GM12892 (cell line): ENCODE measurements around the gene PKHD1.

Experiments used
- DNase-seq: peaks from one replicate; pipeline ENCODE4 v3.0.0; 2011; ENCODE audit not compliant: insufficient read length
- FAIRE-seq: peaks from 2 replicates; lab custom pipeline; 2011; peaks lifted over from hg19 to GRCh38; lab: Jason Lieb, UNC
- POLR2A ChIP-seq: IDR thresholded peaks from 2 replicates; pipeline ENCODE4 v1.6.1; 2011; ENCODE audit warnings: low read depth, low read length, control low read depth
- POLR2AphosphoS5 ChIP-seq: IDR thresholded peaks from 2 replicates; pipeline ENCODE4 v1.6.1; 2011; ENCODE audit warnings: low read depth, low read length, control low read depth
- TAF1 ChIP-seq: IDR thresholded peaks from 2 replicates; pipeline ENCODE4 v1.6.1; 2011; ENCODE audit warnings: low read depth, mild to moderate bottlenecking, control low read depth, low read length, borderline replicate concordance

PKHD1 gene

DNA sequence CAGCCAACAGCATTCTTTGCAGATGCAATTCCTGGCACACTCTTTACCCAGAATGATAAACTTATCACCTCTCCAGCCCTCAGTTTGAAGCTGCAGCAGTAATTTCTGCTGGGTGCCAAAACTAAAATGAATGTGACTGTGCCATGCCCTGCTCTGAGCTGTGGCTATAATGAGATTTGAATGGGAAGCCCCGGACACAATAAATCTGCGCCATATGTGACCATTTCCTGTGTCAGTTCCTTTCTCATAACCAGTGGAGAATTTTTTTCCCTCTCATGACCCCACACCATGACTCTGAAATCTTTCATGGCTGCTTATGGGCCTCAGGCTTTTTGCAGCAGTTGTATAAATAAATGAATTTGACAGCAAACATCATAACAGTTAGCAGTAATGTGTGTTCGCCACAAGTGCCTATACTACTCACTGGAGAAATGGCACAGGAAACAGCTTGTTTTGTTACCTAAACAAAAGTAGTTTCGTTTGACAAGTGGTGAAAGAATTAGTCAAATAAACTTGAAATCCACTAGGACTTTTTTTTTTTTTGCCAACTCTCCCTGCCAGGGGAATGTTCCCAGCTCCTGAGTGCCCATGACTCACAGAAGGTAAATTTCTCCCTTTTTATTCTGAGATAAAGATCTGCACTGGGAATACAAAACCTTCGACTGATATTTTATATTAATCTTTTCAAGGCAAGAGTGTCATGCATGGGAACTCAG is 408.4 kb downstream of the PKHD1 start:
- FAIRE-seq: peak; percentile 21
- DNase-seq: no peak
- TF ChIP-seq POLR2A: no peak
- TF ChIP-seq POLR2AphosphoS5: no peak
- no peak for TF ChIP-seq TAF1

- FAIRE-seq (no peak), DNase-seq (no peak)
- TF ChIP-seq TAF1 (no peak), POLR2AphosphoS5 (no peak), POLR2A (no peak)
These were observed 409.1 kb downstream of the PKHD1 start for GRCh38 chr6:51678274-51678673.

DNA sequence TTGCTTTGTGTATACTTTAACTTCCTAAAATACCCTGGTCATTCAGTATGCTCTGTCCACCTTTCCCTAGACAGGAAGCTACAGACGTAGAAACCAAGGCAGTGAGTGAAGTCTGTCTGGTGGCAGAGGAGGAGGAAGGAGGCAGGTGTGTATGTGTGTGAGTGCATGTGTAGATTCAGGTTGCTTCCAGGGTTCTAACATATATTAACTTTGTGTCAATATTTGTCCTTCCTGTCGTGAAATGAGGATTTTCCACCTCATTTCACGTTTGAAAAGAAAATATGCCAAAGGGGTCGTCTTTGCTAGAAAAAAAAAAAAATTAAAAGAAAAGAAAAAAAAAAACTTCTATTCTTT is 411.5 kb downstream of the PKHD1 start:
- DNase-seq (no peak), FAIRE-seq (no peak)
- no peak for TF ChIP-seq TAF1
- no peak for TF ChIP-seq POLR2A
- no peak for TF ChIP-seq POLR2AphosphoS5

DNA sequence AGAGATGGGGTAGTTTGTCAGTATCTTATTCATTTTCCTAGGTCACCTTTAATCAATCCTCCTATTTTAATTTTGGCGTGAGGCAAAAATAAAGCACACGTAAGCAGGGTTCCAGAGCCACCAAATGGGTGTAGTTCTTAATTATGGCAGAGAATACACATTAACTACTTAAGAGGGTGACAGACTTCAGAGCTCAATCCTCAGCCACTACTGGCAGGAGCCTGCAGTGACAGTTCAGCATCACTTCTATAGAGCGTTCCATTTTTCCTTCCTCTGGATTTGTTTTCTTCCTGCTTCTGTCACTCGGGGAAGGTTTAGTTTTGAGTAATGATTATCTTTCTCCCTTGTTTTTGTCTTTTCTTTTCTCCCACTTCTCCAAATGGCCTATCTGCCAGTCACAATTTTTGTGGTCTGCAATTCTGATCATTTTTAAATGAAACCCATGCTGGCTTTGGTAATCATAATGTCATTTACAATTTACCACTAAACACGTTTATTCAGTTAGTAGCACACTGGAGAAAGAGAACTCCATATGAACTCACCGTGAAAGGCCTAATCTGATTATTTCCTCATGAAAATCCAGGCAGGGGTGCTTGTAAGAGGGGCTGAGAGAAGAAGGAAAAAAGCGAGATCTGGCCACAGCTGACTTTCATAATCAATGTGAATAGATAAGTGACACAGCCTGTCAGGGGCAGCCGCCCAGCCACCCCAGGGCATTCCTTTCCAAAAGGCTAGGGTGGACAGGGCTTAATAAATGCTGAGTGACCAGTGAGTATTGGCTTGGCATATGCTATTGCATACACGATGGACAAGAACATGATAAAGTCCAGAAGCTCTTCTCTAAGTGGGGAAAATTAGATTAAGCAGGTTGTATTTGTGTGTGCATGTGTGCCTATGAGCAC is 412.1 kb downstream of the PKHD1 start:
- TF ChIP-seq POLR2AphosphoS5: no peak
- TF ChIP-seq TAF1: no peak
- TF ChIP-seq POLR2A: no peak
- DNase-seq (no peak), FAIRE-seq (no peak)

DNA sequence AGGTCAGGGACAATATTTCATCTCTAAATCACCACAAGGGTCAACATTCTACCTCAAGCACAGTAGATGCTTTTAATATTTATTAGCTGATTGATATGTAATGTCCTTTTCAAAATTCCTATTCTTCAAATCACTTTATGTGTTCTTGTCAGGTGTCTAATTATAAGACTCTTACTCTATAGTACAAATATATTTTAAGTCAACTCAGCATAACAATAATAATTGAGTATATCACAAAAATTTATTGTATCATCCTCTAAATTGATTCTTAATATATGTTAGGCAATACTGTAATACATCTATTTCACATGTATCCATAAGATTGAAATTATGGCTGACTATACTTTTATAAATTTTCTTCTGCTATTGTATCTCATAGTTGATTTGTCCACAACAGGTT is 423.9 kb downstream of the PKHD1 start:
- no peak for DNase-seq
- TF ChIP-seq POLR2A (no peak), POLR2AphosphoS5 (no peak), TAF1 (no peak)
- FAIRE-seq: no peak

GRCh38 chr6:51660767-51661166 is 426.6 kb downstream of the PKHD1 start:
- DNase-seq: no peak
- no peak for FAIRE-seq
- no peak for TF ChIP-seq TAF1
- no peak for TF ChIP-seq POLR2A
- no peak for TF ChIP-seq POLR2AphosphoS5

- DNase-seq (no peak), FAIRE-seq (no peak)
- TF ChIP-seq TAF1: no peak
- no peak for TF ChIP-seq POLR2A
- TF ChIP-seq POLR2AphosphoS5: no peak
These were observed 429.9 kb downstream of the PKHD1 start for GRCh38 chr6:51657491-51657890.

DNA sequence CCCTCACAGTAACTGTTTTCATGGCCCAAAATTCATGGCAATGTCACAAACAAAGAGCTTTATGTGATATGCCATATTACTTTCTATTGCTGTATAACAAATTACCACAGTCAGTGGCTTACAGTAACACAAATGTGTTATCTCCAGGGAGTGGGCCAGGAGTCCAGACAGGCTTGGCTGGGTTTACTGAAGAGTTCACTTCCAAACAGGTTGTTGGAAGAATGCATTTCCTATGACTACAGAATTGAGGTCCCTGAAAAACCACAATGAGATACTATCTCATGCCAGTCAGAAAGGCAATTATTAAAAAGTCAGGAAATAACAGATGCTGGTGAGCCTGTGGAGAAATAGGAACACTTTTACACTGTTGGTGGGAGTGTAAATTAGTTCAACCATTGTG is 431.9 kb downstream of the PKHD1 start:
- no peak for TF ChIP-seq POLR2AphosphoS5
- no peak for TF ChIP-seq POLR2A
- no peak for TF ChIP-seq TAF1
- FAIRE-seq (no peak), DNase-seq (no peak)

- no peak for FAIRE-seq
- TF ChIP-seq TAF1 (no peak), POLR2A (no peak), POLR2AphosphoS5 (no peak)
- no peak for DNase-seq
These were observed 432.8 kb downstream of the PKHD1 start for GRCh38 chr6:51654647-51655046.

DNA sequence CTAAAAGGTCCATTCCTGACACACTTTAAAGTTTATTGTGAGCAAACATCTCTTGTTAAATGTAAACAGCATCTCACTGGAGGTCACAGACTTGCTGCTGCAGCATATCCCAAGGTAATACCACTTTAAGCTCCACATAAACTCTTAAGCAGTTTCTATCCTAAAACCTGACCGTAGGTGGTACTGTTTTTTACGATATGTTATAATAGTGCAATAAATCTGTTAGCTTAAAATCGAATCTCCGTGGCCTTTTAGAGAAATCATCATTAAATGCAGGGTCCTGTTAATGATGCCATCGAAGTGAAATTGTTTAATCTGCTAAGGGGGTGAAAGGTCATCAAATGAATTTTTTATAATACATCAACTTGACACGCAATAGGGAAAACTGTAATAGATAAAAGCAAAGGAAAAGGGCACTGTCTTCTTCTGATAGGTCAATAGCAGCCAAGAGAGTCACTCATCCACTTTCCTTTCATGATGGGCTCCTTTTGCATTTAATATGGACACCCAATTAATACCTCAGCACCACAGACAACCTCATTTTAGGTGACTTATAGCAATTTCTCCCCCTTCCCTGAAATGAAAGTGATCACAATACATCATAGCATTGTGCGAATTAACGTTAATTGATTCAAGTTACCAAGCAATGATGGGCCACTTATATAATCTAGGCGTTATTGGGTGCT is 436.1 kb downstream of the PKHD1 start:
- DNase-seq (no peak), FAIRE-seq (no peak)
- TF ChIP-seq TAF1 (no peak), POLR2A (no peak), POLR2AphosphoS5 (no peak)

DNA sequence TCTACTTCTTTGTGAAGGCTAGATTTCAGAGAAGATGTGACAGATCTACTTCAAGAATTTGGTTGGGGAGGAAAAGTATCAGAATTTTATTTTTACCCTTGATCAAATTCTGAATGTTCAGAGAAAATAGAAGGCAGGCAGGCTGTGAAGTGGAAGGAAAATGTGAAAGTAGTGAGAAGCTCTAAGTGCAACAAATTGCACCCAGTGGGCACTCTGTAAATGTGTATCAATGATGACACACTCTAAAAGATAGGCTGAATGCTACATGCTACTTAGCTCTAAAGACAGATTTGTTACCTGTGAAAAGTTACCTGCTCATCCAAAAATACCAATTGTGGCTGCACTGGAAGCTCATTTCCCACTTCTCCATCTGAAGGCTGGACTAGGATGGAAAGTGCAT is 438.6 kb downstream of the PKHD1 start:
- TF ChIP-seq POLR2AphosphoS5 (no peak), TAF1 (no peak), POLR2A (no peak)
- no peak for DNase-seq
- no peak for FAIRE-seq
